ENCODE measurements around the gene RNASET2. TPM values are rescaled to one million over a fixed set of nuclear protein-coding genes. Genes with fewer than 3 reads are reported as not detected.

RNASET2 gene
- total RNA-seq, 1 donor from 2014 or later = 28.9 TPM

GRCh38 chr6:166927935-166928643 is 28.3 kb downstream of the RNASET2 start:
- H2AFZ ChIP-seq (replicated peaks) = no peak overlapping the region
- no peak overlapping the region for H3K9ac ChIP-seq
- H3K4me2 ChIP-seq = no peak overlapping the region
- Mint-ChIP-seq H3K9me3 (no peaks in the 10 kb centered on the region), H3K27me3 (ENCODE audit: insufficient read depth, low read depth) (peaks cover 2% of the 10 kb centered on the region), H3K27ac (no peak overlapping the region), H3K4me3 (no peak overlapping the region), H3K36me3 (peaks cover 9% of the 10 kb centered on the region), H3K4me1 (peaks cover 36% of the 10 kb centered on the region)
- peaks cover 9% of the 10 kb centered on the region for H3K4me1 ChIP-seq
- H3F3A ChIP-seq (ENCODE audit: low read depth) = no peaks in the 10 kb centered on the region
- no peak for DNase-seq (ENCODE audit: low spot score)
- H3K27ac ChIP-seq = no peak overlapping the region
- no peaks in the 10 kb centered on the region for H3K36me3 ChIP-seq
- H3K79me2 ChIP-seq (ENCODE audit: low read depth) = no peaks in the 10 kb centered on the region
- H3K27me3 ChIP-seq = no peaks in the 10 kb centered on the region
- no peaks in the 10 kb centered on the region for H3K9me3 ChIP-seq (ENCODE audit: low read depth)
- H3K4me3 ChIP-seq = no peak overlapping the region
- no peaks in the 10 kb centered on the region for H4K20me1 ChIP-seq (ENCODE audit: low read depth)
- TF ChIP-seq EZH2 (IDR thresholded peaks at IDR 0.05) (no peak), CTCF (IDR thresholded peaks at IDR 0.05) (no peak), EZH2phosphoT487 (IDR thresholded peaks at IDR 0.05) (no peak)

- H3K4me1 Mint-ChIP-seq = peaks cover 36% of the 10 kb centered on the region
- H3K9ac ChIP-seq = no peak overlapping the region
- no peak overlapping the region for H3K4me3 ChIP-seq
Observed at GRCh38 chr6:166927240-166927934, 29.0 kb downstream of the RNASET2 start.

GRCh38 chr6:166926748-166927147 is 29.6 kb downstream of the RNASET2 start:
- Histone ChIP-seq H3K9me3 (ENCODE audit: low read depth) (no peaks in the 10 kb centered on the region), H3K4me2 (no peak overlapping the region), H3K36me3 (no peaks in the 10 kb centered on the region), H3K27ac (no peak overlapping the region), H3K4me3 (no peak overlapping the region), H4K20me1 (ENCODE audit: low read depth) (no peaks in the 10 kb centered on the region), H3K9ac (no peak overlapping the region), H3K4me1 (peaks cover 9% of the 10 kb centered on the region), H3K79me2 (ENCODE audit: low read depth) (no peaks in the 10 kb centered on the region), H3K27me3 (no peaks in the 10 kb centered on the region), H2AFZ (replicated peaks) (no peak overlapping the region), H3F3A (ENCODE audit: low read depth) (no peaks in the 10 kb centered on the region)
- H3K9me3 Mint-ChIP-seq = no peaks in the 10 kb centered on the region
- peak overlapping the region; percentile 67 for H3K27ac Mint-ChIP-seq
- peaks cover 8% of the 10 kb centered on the region for H3K36me3 Mint-ChIP-seq
- no peak for DNase-seq (ENCODE audit: low spot score)
- TF ChIP-seq CTCF (IDR thresholded peaks at IDR 0.05) (no peak), EZH2phosphoT487 (IDR thresholded peaks at IDR 0.05) (no peak), EZH2 (IDR thresholded peaks at IDR 0.05) (no peak)
- H3K4me1 Mint-ChIP-seq = peaks cover 34% of the 10 kb centered on the region
- peaks cover 2% of the 10 kb centered on the region for H3K27me3 Mint-ChIP-seq (ENCODE audit: insufficient read depth, low read depth)
- H3K4me3 Mint-ChIP-seq = no peak overlapping the region

More at GRCh38 chr6:166927240-166927934, 29.0 kb downstream of the RNASET2 start:
- H3K4me1 ChIP-seq = peaks cover 9% of the 10 kb centered on the region
- no peak overlapping the region for H3K4me2 ChIP-seq
- H2AFZ ChIP-seq (replicated peaks) = no peak overlapping the region
- no peaks in the 10 kb centered on the region for H4K20me1 ChIP-seq (ENCODE audit: low read depth)
- TF ChIP-seq EZH2 (IDR thresholded peaks at IDR 0.05) (no peak), EZH2phosphoT487 (IDR thresholded peaks at IDR 0.05) (no peak), CTCF (IDR thresholded peaks at IDR 0.05) (no peak)
- H3F3A ChIP-seq (ENCODE audit: low read depth) = no peaks in the 10 kb centered on the region
- H3K79me2 ChIP-seq (ENCODE audit: low read depth) = no peaks in the 10 kb centered on the region
- no peaks in the 10 kb centered on the region for H3K9me3 ChIP-seq (ENCODE audit: low read depth)
- Mint-ChIP-seq H3K36me3 (peaks cover 9% of the 10 kb centered on the region), H3K27ac (peak overlapping the region; percentile 67), H3K4me3 (no peak overlapping the region), H3K27me3 (ENCODE audit: insufficient read depth, low read depth) (peaks cover 2% of the 10 kb centered on the region), H3K9me3 (no peaks in the 10 kb centered on the region)
- H3K27ac ChIP-seq = no peak overlapping the region
- DNase-seq (ENCODE audit: low spot score) = no peak
- no peaks in the 10 kb centered on the region for H3K36me3 ChIP-seq
- no peaks in the 10 kb centered on the region for H3K27me3 ChIP-seq

Measured in neural progenitor cell (in vitro differentiated cells).